ENCODE data around the gene AP3B1. TPM values are rescaled to one million over a fixed set of nuclear protein-coding genes. Genes with fewer than 3 reads are reported as not detected.

The AP3B1 gene
- polyA plus RNA-seq, 1 experiment: 67.0 TPM

DNA sequence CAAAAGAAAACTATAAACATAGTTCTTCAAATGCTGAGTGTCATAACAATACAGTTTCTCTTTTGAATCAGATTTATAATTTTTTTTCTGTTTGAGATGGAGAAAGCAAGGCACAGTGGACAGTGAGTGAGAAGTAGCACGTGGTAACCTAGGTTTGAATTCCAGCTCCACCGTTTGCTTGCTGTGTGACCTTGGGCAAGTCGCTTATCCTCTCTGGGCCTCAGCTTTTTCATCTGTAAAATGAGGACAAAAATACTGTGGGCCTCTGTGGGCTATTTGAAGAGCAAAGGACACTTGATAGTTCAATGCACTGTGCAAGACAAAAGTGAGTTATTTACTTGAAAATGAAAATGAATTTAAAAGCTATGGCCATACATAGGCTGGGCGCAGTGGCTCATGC, 330.7 kb downstream of the AP3B1 start:
- Histone ChIP-seq H3K9me3 (ENCODE audit: control insufficient read depth, insufficient read depth, low read length) (no peaks in the 10 kb centered on the region), H3K27me3 (ENCODE audit: control insufficient read depth, insufficient read depth, low read length) (peaks cover 27% of the 10 kb centered on the region), H3K4me3 (ENCODE audit: low read depth, low read length) (no peak overlapping the region), H3K27ac (ENCODE audit: low read depth, low read length) (no peak overlapping the region)
- POLR2A ChIA-PET: no interaction called here
- no peak for DNase-seq (ENCODE audit: low read depth, low spot score)
- CTCF ChIA-PET: no interaction called here
- TF ChIP-seq, protein P1, sequence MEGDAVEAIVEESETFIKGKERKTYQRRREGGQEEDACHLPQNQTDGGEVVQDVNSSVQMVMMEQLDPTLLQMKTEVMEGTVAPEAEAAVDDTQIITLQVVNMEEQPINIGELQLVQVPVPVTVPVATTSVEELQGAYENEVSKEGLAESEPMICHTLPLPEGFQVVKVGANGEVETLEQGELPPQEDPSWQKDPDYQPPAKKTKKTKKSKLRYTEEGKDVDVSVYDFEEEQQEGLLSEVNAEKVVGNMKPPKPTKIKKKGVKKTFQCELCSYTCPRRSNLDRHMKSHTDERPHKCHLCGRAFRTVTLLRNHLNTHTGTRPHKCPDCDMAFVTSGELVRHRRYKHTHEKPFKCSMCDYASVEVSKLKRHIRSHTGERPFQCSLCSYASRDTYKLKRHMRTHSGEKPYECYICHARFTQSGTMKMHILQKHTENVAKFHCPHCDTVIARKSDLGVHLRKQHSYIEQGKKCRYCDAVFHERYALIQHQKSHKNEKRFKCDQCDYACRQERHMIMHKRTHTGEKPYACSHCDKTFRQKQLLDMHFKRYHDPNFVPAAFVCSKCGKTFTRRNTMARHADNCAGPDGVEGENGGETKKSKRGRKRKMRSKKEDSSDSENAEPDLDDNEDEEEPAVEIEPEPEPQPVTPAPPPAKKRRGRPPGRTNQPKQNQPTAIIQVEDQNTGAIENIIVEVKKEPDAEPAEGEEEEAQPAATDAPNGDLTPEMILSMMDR (IDR thresholded peaks at IDR 0.05; ENCODE audit: low read depth, low read length): no peak

DNA sequence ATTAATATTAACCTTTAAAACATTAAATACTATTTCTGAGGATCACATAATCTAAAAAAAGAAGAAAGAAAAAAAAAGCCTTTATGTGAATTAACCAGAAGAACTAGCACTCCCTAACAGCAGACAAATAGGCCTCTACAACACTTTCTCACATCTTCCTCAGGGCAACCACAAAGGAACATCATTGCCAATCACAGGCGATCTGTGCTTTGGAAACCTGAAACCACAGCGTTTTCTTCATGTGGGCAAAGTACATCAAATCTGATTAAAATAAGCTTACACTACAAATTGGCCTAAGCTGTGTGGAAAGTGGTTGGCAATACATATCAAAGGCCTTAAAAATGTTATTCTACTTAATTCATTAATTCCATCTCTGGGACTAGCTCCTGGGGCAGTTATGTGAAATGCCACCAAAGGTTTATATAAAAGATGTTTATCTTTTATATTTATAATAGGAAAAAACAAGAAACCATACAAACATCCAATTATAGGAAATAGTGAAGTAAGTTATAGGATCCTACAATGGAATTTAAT, 333.6 kb downstream of the AP3B1 start:
- ChIA-PET CTCF (no interaction called here), POLR2A (no interaction called here)
- TF ChIP-seq, protein P1 (IDR thresholded peaks at IDR 0.05; ENCODE audit: low read depth, low read length): no peak
- H3K27me3 ChIP-seq (ENCODE audit: control insufficient read depth, insufficient read depth, low read length): peaks cover 40% of the 10 kb centered on the region
- DNase-seq (ENCODE audit: low read depth, low spot score): no peak
- H3K4me3 ChIP-seq (ENCODE audit: low read depth, low read length): no peak overlapping the region
- H3K9me3 ChIP-seq (ENCODE audit: control insufficient read depth, insufficient read depth, low read length): peaks cover 4% of the 10 kb centered on the region; the same call in 1 of the 2 replicates
- H3K27ac ChIP-seq (ENCODE audit: low read depth, low read length): no peak overlapping the region

GRCh38 chr5:77960305-77960704, 334.2 kb downstream of the AP3B1 start:
- no peak overlapping the region for H3K4me3 ChIP-seq (ENCODE audit: low read depth, low read length)
- no peak for DNase-seq (ENCODE audit: low read depth, low spot score)
- POLR2A ChIA-PET: no interaction called here
- peaks cover 40% of the 10 kb centered on the region for H3K27me3 ChIP-seq (ENCODE audit: control insufficient read depth, insufficient read depth, low read length)
- TF ChIP-seq, protein P1 (IDR thresholded peaks at IDR 0.05; ENCODE audit: low read depth, low read length): no peak
- peaks cover 4% of the 10 kb centered on the region; the same call in 1 of the 2 replicates for H3K9me3 ChIP-seq (ENCODE audit: control insufficient read depth, insufficient read depth, low read length)
- CTCF ChIA-PET: no interaction called here
- no peak overlapping the region for H3K27ac ChIP-seq (ENCODE audit: low read depth, low read length)

- CTCF ChIA-PET: interaction anchor here (1.2 kb wide), 1 partner anchor 14 kb away, joined by 3 read pairs; no protein-coding TSS in a partner anchor
- Histone ChIP-seq H3K27me3 (ENCODE audit: control insufficient read depth, insufficient read depth, low read length) (peaks cover 40% of the 10 kb centered on the region), H3K9me3 (ENCODE audit: control insufficient read depth, insufficient read depth, low read length) (peaks cover 4% of the 10 kb centered on the region; the same call in 1 of the 2 replicates), H3K27ac (ENCODE audit: low read depth, low read length) (no peak overlapping the region), H3K4me3 (ENCODE audit: low read depth, low read length) (no peak overlapping the region)
- TF ChIP-seq, protein P1 (IDR thresholded peaks at IDR 0.05; ENCODE audit: low read depth, low read length): no peak
- DNase-seq (ENCODE audit: low read depth, low spot score): no peak
- POLR2A ChIA-PET: no interaction called here
Observed at GRCh38 chr5:77958642-77959330, 335.7 kb downstream of the AP3B1 start.

- POLR2A ChIA-PET: no interaction called here
Observed at GRCh38 chr5:77957931-77958521, 336.5 kb downstream of the AP3B1 start.

More at GRCh38 chr5:77957931-77958521, 336.5 kb downstream of the AP3B1 start:
- TF ChIP-seq, protein P1 (IDR thresholded peaks at IDR 0.05; ENCODE audit: low read depth, low read length): no peak
- CTCF ChIA-PET: interaction anchor here (1.2 kb wide), 1 partner anchor 15 kb away, joined by 3 read pairs; no protein-coding TSS in a partner anchor
- H3K27ac ChIP-seq (ENCODE audit: low read depth, low read length): no peak overlapping the region
- no peak overlapping the region for H3K4me3 ChIP-seq (ENCODE audit: low read depth, low read length)
- peaks cover 40% of the 10 kb centered on the region for H3K27me3 ChIP-seq (ENCODE audit: control insufficient read depth, insufficient read depth, low read length)
- peaks cover 4% of the 10 kb centered on the region; the same call in 1 of the 2 replicates for H3K9me3 ChIP-seq (ENCODE audit: control insufficient read depth, insufficient read depth, low read length)
- DNase-seq (ENCODE audit: low read depth, low spot score): no peak

Data from AG04450 (cell line).